Measurements from ENCODE around the gene GBP2. TPM values are rescaled to one million over a fixed set of nuclear protein-coding genes. Genes with fewer than 3 reads are reported as not detected.

Gene GBP2
- total and polyA plus RNA-seq, 2 donors (not counting 3 experiments of a cell fraction or from before 2014, with no cell fraction given), result 13.1 to 30.2 TPM

DNA sequence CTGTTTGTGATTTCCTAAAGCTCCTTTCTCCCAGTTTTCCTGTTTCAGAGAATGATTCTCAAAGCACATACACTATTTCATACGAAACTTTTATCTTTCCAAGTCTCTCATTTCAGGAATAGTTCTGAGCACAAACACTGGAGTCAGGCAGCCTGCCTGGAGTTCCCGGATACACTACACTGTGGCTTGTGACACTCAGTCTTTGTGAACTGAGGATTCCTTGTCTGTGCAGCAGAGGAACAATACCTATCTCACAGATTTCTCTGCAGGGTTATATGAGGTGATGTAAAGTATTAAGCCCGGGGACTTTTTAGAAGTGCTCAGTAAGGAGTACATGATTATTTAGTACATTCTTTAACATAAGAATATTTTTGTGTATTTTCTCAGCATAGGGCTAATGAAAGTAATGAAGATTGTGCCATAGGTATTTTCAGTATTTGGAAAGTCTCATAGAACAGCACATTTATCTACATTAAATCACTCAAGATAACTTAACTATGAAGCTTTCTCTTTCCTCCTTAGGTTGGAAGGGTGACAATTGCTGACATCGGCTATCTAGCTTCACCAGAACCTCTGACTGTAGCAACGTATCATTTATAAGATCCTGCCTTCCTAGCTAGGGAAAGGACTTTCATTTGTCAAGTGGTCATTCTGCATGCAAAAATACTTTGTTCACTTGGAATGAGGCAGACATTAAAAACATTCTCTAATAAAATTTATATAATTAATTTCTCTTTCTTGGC is 12.9 kb downstream of the GBP2 start:
- no peak for FAIRE-seq

More for the DNA sequence above, 12.9 kb downstream of the GBP2 start:
- H3K36me3 ChIP-seq (ENCODE audit: control insufficient read depth in 2 of 2, extremely low read depth in 1 of 2, insufficient read depth in 2 of 2, low read length in 2 of 2), result peaks cover 0 to 4% of the 10 kb centered on the region in 2 experiments
- H3K9ac ChIP-seq (replicated peaks; ENCODE audit: extremely low read depth, insufficient read depth, low read length), result no peak overlapping the region
- H3K79me2 ChIP-seq (ENCODE audit: control insufficient read depth, insufficient read depth, low read length), result no peaks in the 10 kb centered on the region
- CTCF ChIA-PET, result interaction anchor here (1.0 to 1.4 kb wide), 2 partner anchors 27 to 129 kb away, joined by 3 to 4 read pairs; no protein-coding TSS in a partner anchor
- H3K9me1 ChIP-seq (replicated peaks; ENCODE audit: control insufficient read depth, extremely low read depth, insufficient read depth, low read length), result no peaks in the 10 kb centered on the region
- no peaks in the 10 kb centered on the region for H4K20me1 ChIP-seq (replicated peaks; ENCODE audit: control insufficient read depth, extremely low read depth, insufficient read depth, low read length)
- TF ChIP-seq JUN (IDR thresholded peaks at IDR 0.05; ENCODE audit: borderline replicate concordance, insufficient read depth, insufficient read length, low read depth) (no peak), POLR2A (IDR thresholded peaks at IDR 0.05; ENCODE audit: low read depth, low read length) (no peak), MAX (IDR thresholded peaks at IDR 0.05; ENCODE audit: insufficient read depth, insufficient read length) (no peak), POLR2AphosphoS5 (IDR thresholded peaks at IDR 0.05; ENCODE audit: insufficient read depth, low read depth, low read length) (no peak), GATA2 (IDR thresholded peaks at IDR 0.05; ENCODE audit: insufficient read depth, insufficient read length, low read depth, low read length) (no peak), MYC (IDR thresholded peaks at IDR 0.05; ENCODE audit: low read depth, low read length) (no peak), EZH2 (IDR thresholded peaks at IDR 0.05; ENCODE audit: borderline replicate concordance, low read depth, low read length, severe bottlenecking) (no peak), FOS (IDR thresholded peaks at IDR 0.05; ENCODE audit: borderline replicate concordance, insufficient read depth, low read length) (no peak)
- TF ChIP-seq, protein P1, sequence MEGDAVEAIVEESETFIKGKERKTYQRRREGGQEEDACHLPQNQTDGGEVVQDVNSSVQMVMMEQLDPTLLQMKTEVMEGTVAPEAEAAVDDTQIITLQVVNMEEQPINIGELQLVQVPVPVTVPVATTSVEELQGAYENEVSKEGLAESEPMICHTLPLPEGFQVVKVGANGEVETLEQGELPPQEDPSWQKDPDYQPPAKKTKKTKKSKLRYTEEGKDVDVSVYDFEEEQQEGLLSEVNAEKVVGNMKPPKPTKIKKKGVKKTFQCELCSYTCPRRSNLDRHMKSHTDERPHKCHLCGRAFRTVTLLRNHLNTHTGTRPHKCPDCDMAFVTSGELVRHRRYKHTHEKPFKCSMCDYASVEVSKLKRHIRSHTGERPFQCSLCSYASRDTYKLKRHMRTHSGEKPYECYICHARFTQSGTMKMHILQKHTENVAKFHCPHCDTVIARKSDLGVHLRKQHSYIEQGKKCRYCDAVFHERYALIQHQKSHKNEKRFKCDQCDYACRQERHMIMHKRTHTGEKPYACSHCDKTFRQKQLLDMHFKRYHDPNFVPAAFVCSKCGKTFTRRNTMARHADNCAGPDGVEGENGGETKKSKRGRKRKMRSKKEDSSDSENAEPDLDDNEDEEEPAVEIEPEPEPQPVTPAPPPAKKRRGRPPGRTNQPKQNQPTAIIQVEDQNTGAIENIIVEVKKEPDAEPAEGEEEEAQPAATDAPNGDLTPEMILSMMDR (IDR thresholded peaks at IDR 0.05; ENCODE audit: extremely low read depth in 1 of 2, insufficient read depth in 1 of 2, low read depth in 1 of 2, low read length in 2 of 2), result no peak
- H3K27ac ChIP-seq (ENCODE audit: insufficient read depth, low read depth, low read length), result no peak overlapping the region
- DNase-seq (ENCODE audit: low read depth, low spot score), result no peak
- H2AFZ ChIP-seq (ENCODE audit: low read depth, low read length), result no peak overlapping the region
- intact Hi-C loops (cut with micrococcal nuclease) (no loop called here), dilution Hi-C loops (cut with MboI; ENCODE audit: extremely low pct_ligation_motif_present, low sequenced_read_pairs) (no loop called here)
- POLR2A ChIA-PET, result no interaction called here
- BruUV-seq (replicated peaks), result no TSS peak
- no peaks in the 10 kb centered on the region for H3K4me1 ChIP-seq (ENCODE audit: control insufficient read depth, extremely low read depth, insufficient read depth, low read length)
- H3K4me2 ChIP-seq (ENCODE audit: insufficient read depth, low read length), result no peak overlapping the region
- H3K4me3 ChIP-seq (replicated peaks in 1 of 3; ENCODE audit: insufficient read depth in 1 of 3, low read depth in 1 of 3, low read length in 3 of 3), result no peak overlapping the region
- H3K27me3 ChIP-seq (ENCODE audit: control insufficient read depth in 2 of 2, insufficient read depth in 2 of 2, low read length in 2 of 2), result no peaks in the 10 kb centered on the region
- no peaks in the 10 kb centered on the region for H3K9me3 ChIP-seq (replicated peaks; ENCODE audit: control insufficient read depth, insufficient read depth, low read length)
